HUES6 (cell line): Measurements from ENCODE around the gene ZKSCAN7.
"Not testable (repeated sequence)": the region's sequence is repeated elsewhere in the genome, so short reads cannot be mapped to it uniquely, and the experiment has no call there.

Source experiments
- H3K27ac ChIP-seq: 2 replicates; pipeline ENCODE4 v1.7.0; 2013; ENCODE audit warnings: low read depth, mild to moderate bottlenecking, low read length, inconsistent platforms
- H3K27me3 ChIP-seq: 2 replicates; pipeline ENCODE4 v1.6.1; 2013; ENCODE audit warnings: low read length; ENCODE audit not compliant: control insufficient read depth, insufficient read depth
- H3K36me3 ChIP-seq: 2 replicates; pipeline ENCODE4 v1.6.1; 2013; ENCODE audit warnings: low read length; ENCODE audit not compliant: control insufficient read depth, insufficient read depth
- H3K4me1 ChIP-seq: 2 replicates; pipeline ENCODE4 v1.6.1; 2013; ENCODE audit warnings: low read length; ENCODE audit not compliant: control insufficient read depth, insufficient read depth
- H3K4me3 ChIP-seq: 2 replicates; pipeline ENCODE4 v1.5.1; 2013; ENCODE audit warnings: low read depth, low read length
- H3K9ac ChIP-seq: one replicate; pipeline ENCODE4 v1.6.1; 2013; ENCODE audit warnings: mild to moderate bottlenecking, low read length
- H3K9me3 ChIP-seq: 2 replicates; pipeline ENCODE4 v1.6.1; 2013; ENCODE audit warnings: low read depth, low read length; ENCODE audit not compliant: control insufficient read depth, insufficient read depth

ZKSCAN7 gene

GRCh38 chr3:44525060-44525459, 29.9 kb upstream of the ZKSCAN7 start:
- Histone ChIP-seq H3K4me1 (no peaks in the 10 kb centered on the region), H3K27ac (no peak overlapping the region), H3K9ac (no peak overlapping the region), H3K9me3 (no peaks in the 10 kb centered on the region), H3K36me3 (no peaks in the 10 kb centered on the region), H3K27me3 (peaks cover 17% of the 10 kb centered on the region), H3K4me3 (no peak overlapping the region)

GRCh38 chr3:44529927-44530326, 25.1 kb upstream of the ZKSCAN7 start:
- H3K27me3 ChIP-seq = peaks cover 17% of the 10 kb centered on the region
- H3K4me3 ChIP-seq = no peak overlapping the region
- no peak overlapping the region for H3K9ac ChIP-seq
- peaks cover 3% of the 10 kb centered on the region; the same call in 1 of the 2 replicates for H3K9me3 ChIP-seq
- no peak overlapping the region for H3K27ac ChIP-seq
- H3K36me3 ChIP-seq = no peaks in the 10 kb centered on the region
- H3K4me1 ChIP-seq = no peaks in the 10 kb centered on the region

- H3K4me3 ChIP-seq = no peak overlapping the region
- H3K9me3 ChIP-seq = peaks cover 3% of the 10 kb centered on the region; the same call in 1 of the 2 replicates
- no peak overlapping the region for H3K27ac ChIP-seq
- H3K4me1 ChIP-seq = no peaks in the 10 kb centered on the region
- no peak overlapping the region for H3K9ac ChIP-seq
- no peaks in the 10 kb centered on the region for H3K36me3 ChIP-seq
- peaks cover 20% of the 10 kb centered on the region for H3K27me3 ChIP-seq
These were observed 24.1 kb upstream of the ZKSCAN7 start for GRCh38 chr3:44530911-44531310.

GRCh38 chr3:44534659-44535058, 20.3 kb upstream of the ZKSCAN7 start:
- H3K9ac ChIP-seq, H3K27ac ChIP-seq, H3K9me3 ChIP-seq: not testable (repeated sequence)

GRCh38 chr3:44535364-44535763, 19.6 kb upstream of the ZKSCAN7 start:
- Histone ChIP-seq H3K4me3 (no peak overlapping the region), H3K4me1 (no peaks in the 10 kb centered on the region), H3K27ac (no peak overlapping the region), H3K27me3 (peaks cover 33% of the 10 kb centered on the region), H3K36me3 (no peaks in the 10 kb centered on the region), H3K9me3 (peaks cover 3% of the 10 kb centered on the region; the same call in 1 of the 2 replicates), H3K9ac (no peak overlapping the region)

More at GRCh38 chr3:44534659-44535058, 20.3 kb upstream of the ZKSCAN7 start:
- not testable (repeated sequence) for H3K4me1 ChIP-seq, H3K36me3 ChIP-seq, H3K4me3 ChIP-seq
- peaks cover 33% of the 10 kb centered on the region for H3K27me3 ChIP-seq

GRCh38 chr3:44544811-44545210, 10.2 kb upstream of the ZKSCAN7 start:
- H3K27me3 ChIP-seq = peaks cover 15% of the 10 kb centered on the region; the same call in 1 of the 2 replicates
- H3K4me1 ChIP-seq, H3K4me3 ChIP-seq, H3K9ac ChIP-seq, H3K27ac ChIP-seq, H3K36me3 ChIP-seq, H3K9me3 ChIP-seq: not testable (repeated sequence)

- Histone ChIP-seq H3K36me3 (peaks cover 40% of the 10 kb centered on the region), H3K9me3 (peaks cover 12% of the 10 kb centered on the region), H3K27ac (no peak overlapping the region), H3K4me3 (peak overlapping the region; percentile 92), H3K9ac (peak overlapping the region; percentile 87), H3K27me3 (peaks cover 32% of the 10 kb centered on the region), H3K4me1 (peaks cover 8% of the 10 kb centered on the region)
These were observed 730 bp downstream of the ZKSCAN7 start for GRCh38 chr3:44555723-44556122.

- H3K27ac ChIP-seq = no peak overlapping the region
These were observed 2.1 kb downstream of the ZKSCAN7 start for GRCh38 chr3:44557074-44557473.

GRCh38 chr3:44561076-44561475, 6.1 kb downstream of the ZKSCAN7 start:
- peaks cover 83% of the 10 kb centered on the region for H3K36me3 ChIP-seq
- H3K27ac ChIP-seq = no peak overlapping the region
- H3K4me1 ChIP-seq = 0 out of 2 replicates have a peak, but pooled peaks cover under 1% of the 10 kb centered on the region
- peaks cover 43% of the 10 kb centered on the region for H3K9me3 ChIP-seq
- H3K27me3 ChIP-seq = no peaks in the 10 kb centered on the region
- no peak overlapping the region for H3K4me3 ChIP-seq
- H3K9ac ChIP-seq = no peak overlapping the region

More at GRCh38 chr3:44557074-44557473, 2.1 kb downstream of the ZKSCAN7 start:
- Histone ChIP-seq H3K36me3 (peaks cover 53% of the 10 kb centered on the region), H3K9ac (no peak overlapping the region), H3K9me3 (peaks cover 26% of the 10 kb centered on the region), H3K4me1 (peaks cover 8% of the 10 kb centered on the region), H3K4me3 (no peak overlapping the region), H3K27me3 (peaks cover 20% of the 10 kb centered on the region)

GRCh38 chr3:44562147-44562546, 7.2 kb downstream of the ZKSCAN7 start:
- H3K4me1 ChIP-seq = no peaks in the 10 kb centered on the region
- H3K9ac ChIP-seq = no peak overlapping the region
- no peak overlapping the region for H3K4me3 ChIP-seq
- no peaks in the 10 kb centered on the region for H3K27me3 ChIP-seq
- H3K27ac ChIP-seq = no peak overlapping the region
- peaks cover 43% of the 10 kb centered on the region for H3K9me3 ChIP-seq
- peaks cover 85% of the 10 kb centered on the region for H3K36me3 ChIP-seq

- no peak overlapping the region for H3K27ac ChIP-seq
- H3K9me3 ChIP-seq = peaks cover 26% of the 10 kb centered on the region
- no peaks in the 10 kb centered on the region for H3K27me3 ChIP-seq
- peaks cover 81% of the 10 kb centered on the region for H3K36me3 ChIP-seq
- no peaks in the 10 kb centered on the region for H3K4me1 ChIP-seq
- H3K9ac ChIP-seq = no peak overlapping the region
- no peak overlapping the region for H3K4me3 ChIP-seq
These were observed 13.6 kb downstream of the ZKSCAN7 start for GRCh38 chr3:44568561-44568960.

- H3K9me3 ChIP-seq = peaks cover 17% of the 10 kb centered on the region
- H3K27ac ChIP-seq = no peak overlapping the region
- peaks cover 59% of the 10 kb centered on the region for H3K36me3 ChIP-seq
- H3K4me1 ChIP-seq = no peaks in the 10 kb centered on the region
- no peak overlapping the region for H3K9ac ChIP-seq
- H3K27me3 ChIP-seq = no peaks in the 10 kb centered on the region
- no peak overlapping the region for H3K4me3 ChIP-seq
These were observed 16.0 kb downstream of the ZKSCAN7 start for GRCh38 chr3:44571024-44571423.
